K562 (cell line): ENCODE data around the gene TRIM33. TPM values are rescaled to one million over a fixed set of nuclear protein-coding genes. Genes with fewer than 3 reads are reported as not detected.

Source experiments
- ATAC-seq: fragments of 200-7000 bp; cut with Tn5 transposase; 3 replicates; pipeline ENCODE4 v1.9.1; 2020; ENCODE audit warnings: moderate library complexity
- BruUV-seq: library from RNA; stranded (reverse); fragments of 400-500 nt; replicated peaks from 2 replicates; lab custom pipeline; 2021; lab: Mats Ljungman, UMichigan
- CTCF ChIA-PET: fragments of 300-600 bp; formaldehyde crosslinking; extraction: SDS; loops from one replicate; lab custom pipeline; 2021; ENCODE audit warnings: low intra/inter-chr PET ratio; lab: Yijun Ruan, JAX
- POLR2A ChIA-PET: fragments of 300-600, 350-650 bp; sonication (Branson Sonifier 250); formaldehyde crosslinking; extraction: SDS; loops from one replicate; lab custom pipeline; 2021; ENCODE audit warnings: antibody characterized with exemption, inconsistent platforms; lab: Yijun Ruan, JAX
- DNase-seq, 4 experiments: peaks; one replicate each; pipeline versions ENCODE4 v3.0.0 to v3.0.0-alpha.2; 2011 to 2018; ENCODE audit warnings: low spot score in 3 of 4, mixed read lengths in 3 of 4; ENCODE audit errors: extremely low read depth in 1 of 4
- FAIRE-seq: peaks from 2 replicates; lab custom pipeline; 2011; peaks lifted over from hg19 to GRCh38; lab: Jason Lieb, UNC
- H2AFZ ChIP-seq: 2 replicates; pipeline ENCODE4 v1.6.0; 2011; ENCODE audit warnings: low read depth, low read length, control low read depth, inconsistent platforms
- H3K27ac ChIP-seq: fragments of 200-600 bp; 3 replicates; pipeline ENCODE4 v1.8.0; 2011; ENCODE audit warnings: low read depth, mild to moderate bottlenecking, control low read depth, inconsistent platforms, low read length, moderate library complexity, mixed read lengths; ENCODE audit errors: extremely low read depth
- H3K27me3 ChIP-seq, 2 experiments: fragments of 300-600 bp in 1 of 2; 2 replicates in 1 of 2; 3 replicates in 1 of 2; pipeline versions ENCODE4 v1.6.0 to v1.8.0; 2011; ENCODE audit warnings: inconsistent platforms in 2 of 2, low read length in 2 of 2, mild to moderate bottlenecking in 1 of 2, mixed read lengths in 1 of 2, moderate library complexity in 1 of 2; ENCODE audit not compliant: control insufficient read depth in 2 of 2, insufficient read depth in 2 of 2
- H3K36me3 ChIP-seq: fragments of 300-600 bp; 3 replicates; pipeline ENCODE4 v1.8.0; 2011; ENCODE audit warnings: mild to moderate bottlenecking, low read length, inconsistent platforms; ENCODE audit not compliant: control insufficient read depth, insufficient read depth
- H3K4me1 ChIP-seq, 2 experiments: fragments of 200-600 bp in 1 of 2; replicated peaks in 1 of 2; 2 replicates in 1 of 2; 3 replicates in 1 of 2; pipeline versions ENCODE4 v1.5.1 to v1.8.0; 2011; ENCODE audit warnings: inconsistent platforms in 2 of 2, low read length in 2 of 2, mild to moderate bottlenecking in 1 of 2, mixed read lengths in 1 of 2, moderate library complexity in 1 of 2; ENCODE audit not compliant: control insufficient read depth in 2 of 2, insufficient read depth in 2 of 2
- H3K4me2 ChIP-seq: 2 replicates; pipeline ENCODE4 v1.6.1; 2011; ENCODE audit warnings: low read length, control low read depth, inconsistent platforms, mixed read lengths; ENCODE audit not compliant: insufficient read depth
- H3K4me3 ChIP-seq: fragments of 200-600 bp; sonication (generic), shearing (Covaris generic); 2 replicates; pipeline ENCODE4 v1.5.1; 2016; ENCODE audit warnings: control low read depth, inconsistent platforms
- H3K79me2 ChIP-seq: fragments of 200-600 bp; 3 replicates; pipeline ENCODE4 v1.8.0; 2011; ENCODE audit warnings: low read length, inconsistent platforms; ENCODE audit not compliant: control insufficient read depth, insufficient read depth
- H3K9ac ChIP-seq, 2 experiments: 2 replicates each; pipeline versions ENCODE4 v1.6.0 to v1.6.1; 2011; ENCODE audit warnings: low read depth in 2 of 2, low read length in 2 of 2, control low read depth in 1 of 2, inconsistent platforms in 1 of 2, mild to moderate bottlenecking in 1 of 2, mixed read lengths in 1 of 2; ENCODE audit not compliant: insufficient read depth in 1 of 2
- H3K9me1 ChIP-seq: one replicate; pipeline ENCODE4 v1.6.0; 2011; ENCODE audit warnings: inconsistent platforms, mild to moderate bottlenecking, low read length, moderate library complexity; ENCODE audit not compliant: control insufficient read depth, insufficient read depth
- H3K9me3 ChIP-seq: replicated peaks from 2 replicates; pipeline ENCODE4 v1.5.1; 2011; ENCODE audit warnings: low read depth, low read length, inconsistent platforms; ENCODE audit not compliant: control insufficient read depth, insufficient read depth
- H4K20me1 ChIP-seq: replicated peaks from 2 replicates; pipeline ENCODE4 v1.6.1; 2011; ENCODE audit warnings: low read length, inconsistent platforms, mixed read lengths; ENCODE audit not compliant: control insufficient read depth, insufficient read depth
- NEUROD1 ChIP-seq: fragments of 150-350 bp; IDR thresholded peaks from 2 replicates; pipeline ENCODE4 v1.6.1; 2014; ENCODE audit warnings: borderline replicate concordance, low read length, low read depth; ENCODE audit not compliant: partially characterized antibody
- NR4A1 ChIP-seq, 2 experiments: fragments of 250-450 bp in 1 of 2; fragments of 450-650 bp in 1 of 2; sonication (Bioruptor Pico) in 1 of 2; IDR thresholded peaks; 2 replicates each; pipeline versions ENCODE4 v1.4.0 to v1.6.1; 2016 to 2020; ENCODE audit warnings: mild to moderate bottlenecking in 2 of 2, missing compliant biosample characterization in 1 of 2, missing genetic modification characterization in 1 of 2, moderate library complexity in 1 of 2
- ZNF609 ChIP-seq: sonication (generic); formaldehyde crosslinking; IDR thresholded peaks from 2 replicates; pipeline ENCODE4 v1.8.1; 2023; ENCODE audit warnings: missing genetic modification reagents, mild to moderate bottlenecking, borderline replicate concordance
- WGBS: fragments of 100-300 bp; shearing (Covaris generic); methylation state at CpG from one replicate; pipeline ENCODE4 v1.1.6; 2016; ENCODE audit warnings: low coverage, mixed read lengths; ENCODE audit not compliant: insufficient coverage; ENCODE audit errors: missing lambda C conversion rate; 5-methylcytosine and 5-hydroxymethylcytosine counted together
- in situ Hi-C: fragments of 300-500 bp; cut with MboI; formaldehyde crosslinking; loops from 4 replicates; pipeline ENCODE4 v1.15.0; 2018; ENCODE audit warnings: inconsistent platforms, mixed read lengths
- intact Hi-C: fragments of 100-400 bp; cut with micrococcal nuclease; formaldehyde crosslinking; loops from 2 replicates; pipeline ENCODE4 v1.14.2; 2022
- polyA plus RNA-seq, 8 experiments: library from polyadenylated mRNA; depleted of rRNA in 4 of 8; stranded (reverse) in 5 of 8; unstranded in 3 of 8; fragments of >200 nt; fragmentation: Nextera tagmentation in 2 of 8; fragmentation: Illumina TruSeq in 1 of 8; extraction: Ambion mirVana in 2 of 8; extraction: Trizol in 1 of 8; gene quantifications; 2 replicates each; pipeline versions ENCODE4 v1.2.1 to v1.2.3, GENCODE V29; 2011 to 2014; ENCODE audit warnings: inconsistent platforms in 1 of 8, missing spikeins in 1 of 8
- total RNA-seq, 7 experiments: library from RNA; depleted of rRNA in 6 of 7; stranded (reverse); fragments of >200 nt in 6 of 7; fragmentation: Illumina TruSeq in 2 of 7; extraction: Trizol in 2 of 7; gene quantifications; 2 replicates each; pipeline versions ENCODE4 v1.2.1 to v1.2.3, GENCODE V29; 2011 to 2021; ENCODE audit warnings: low replicate concordance in 1 of 7

The TRIM33 gene
- total and polyA plus RNA-seq, 9 of the 15 experiments (the other 6 are each of a cell fraction or from before 2014, with no cell fraction given): 9.3 to 58.4 (median 40.2) TPM

- TF ChIP-seq NEUROD1: no peak
- no peak for TF ChIP-seq NR4A1 (CRISPR knock-in tag; IDR thresholded peaks at IDR 0.05)
- no peak for TF ChIP-seq NR4A1 (tag; IDR thresholded peaks at IDR 0.05)
- no peak for TF ChIP-seq ZNF609 (CRISPR knock-in tag)
- intact Hi-C loops: no loop called here
- ATAC-seq: no peak
These were observed 64.8 kb downstream of the TRIM33 start for GRCh38 chr1:114446198-114446597.

More at GRCh38 chr1:114446198-114446597, 64.8 kb downstream of the TRIM33 start:
- Histone ChIP-seq H3K4me3 (no peak overlapping the region), H3K4me2 (no peak overlapping the region), H3K9me3 (no peaks in the 10 kb centered on the region), H3K27me3 (no peaks in the 10 kb centered on the region), H3K27ac (no peak overlapping the region), H3K9me1 (no peaks in the 10 kb centered on the region), H2AFZ (no peak overlapping the region), H3K9ac (no peak overlapping the region), H4K20me1 (no peaks in the 10 kb centered on the region), H3K36me3 (peaks cover 70% of the 10 kb centered on the region), H3K79me2 (peaks cover 8% of the 10 kb centered on the region; the same call in 2 of the 3 replicates), H3K4me1 (no peaks in the 10 kb centered on the region)
- POLR2A ChIA-PET: interaction anchor here (0.6 to 3.4 kb wide), 3 partner anchors 10 to 97 kb away, joined by 3 to 12 read pairs (median 4); no protein-coding TSS in a partner anchor
- CTCF ChIA-PET: no interaction called here
- FAIRE-seq: no peak
- BruUV-seq: no TSS peak
- in situ Hi-C loops: no loop called here
- 100% methylated on average over 1 of the region's 1 CpG for WGBS
- no peak for DNase-seq
